CD4-positive, alpha-beta T cell treated with Interferon alpha-2 for 1 hour (primary cell): Measurements from ENCODE around the gene LGI4.
"Not testable (repeated sequence)": the region's sequence is repeated elsewhere in the genome, so short reads cannot be mapped to it uniquely, and the experiment has no call there.

ENCODE experiments used
- DNase-seq, 2 donors: peaks; one replicate each; pipeline ENCODE4 v3.0.0-alpha.2; 2020 to 2022

The LGI4 gene

GRCh38 chr19:35140962-35141836 lies 6.3 kb upstream of the LGI4 start:
- DNase-seq = peak; percentile 95 to 97

- DNase-seq = no peak
These were observed 5.5 kb upstream of the LGI4 start for GRCh38 chr19:35140207-35140961.

- no peak for DNase-seq
These were observed 3.5 kb upstream of the LGI4 start, which contains the start of gene FXYD1 for GRCh38 chr19:35138305-35138892. TSS of gene FXYD1 (plus strand) at chr19:35138824. CDS start at chr19:35140080, 1,256 bp downstream.

- DNase-seq = no peak
These were observed 2.3 kb upstream of the LGI4 start for GRCh38 chr19:35136977-35137702.

- no peak for DNase-seq
These were observed 1.4 kb upstream of the LGI4 start for GRCh38 chr19:35136231-35136630.

GRCh38 chr19:35135389-35135909 lies 590 bp upstream of the LGI4 start:
- peak; percentile 62 to 70 for DNase-seq

- DNase-seq = no peak
These were observed 1.0 kb downstream of the LGI4 start for GRCh38 chr19:35133826-35134225.

GRCh38 chr19:35132254-35132653 lies 2.6 kb downstream of the LGI4 start:
- DNase-seq = no peak

GRCh38 chr19:35130761-35131720 lies 3.8 kb downstream of the LGI4 start:
- no peak for DNase-seq

- DNase-seq = not testable (repeated sequence)
These were observed 5.1 kb downstream of the LGI4 start for GRCh38 chr19:35129724-35130274.

GRCh38 chr19:35128398-35129057 lies 6.3 kb downstream of the LGI4 start:
- DNase-seq = no peak

- no peak for DNase-seq
These were observed 7.0 kb downstream of the LGI4 start for GRCh38 chr19:35127871-35128270.

GRCh38 chr19:35126624-35126959 lies 8.3 kb downstream of the LGI4 start:
- DNase-seq = no peak

GRCh38 chr19:35125749-35126623 lies 8.9 kb downstream of the LGI4 start:
- no peak for DNase-seq

- DNase-seq = no peak
These were observed 9.6 kb downstream of the LGI4 start for GRCh38 chr19:35125270-35125717.

GRCh38 chr19:35124098-35125060 lies 10.5 kb downstream of the LGI4 start:
- DNase-seq = peak; percentile 90 to 91

GRCh38 chr19:35123573-35123972 lies 11.3 kb downstream of the LGI4 start:
- no peak for DNase-seq
